ENCODE data around the gene FOXS1.
A peak's percentile ranks its signal among the peaks of the same experiment; 100 is the strongest.

FOXS1 gene

DNA sequence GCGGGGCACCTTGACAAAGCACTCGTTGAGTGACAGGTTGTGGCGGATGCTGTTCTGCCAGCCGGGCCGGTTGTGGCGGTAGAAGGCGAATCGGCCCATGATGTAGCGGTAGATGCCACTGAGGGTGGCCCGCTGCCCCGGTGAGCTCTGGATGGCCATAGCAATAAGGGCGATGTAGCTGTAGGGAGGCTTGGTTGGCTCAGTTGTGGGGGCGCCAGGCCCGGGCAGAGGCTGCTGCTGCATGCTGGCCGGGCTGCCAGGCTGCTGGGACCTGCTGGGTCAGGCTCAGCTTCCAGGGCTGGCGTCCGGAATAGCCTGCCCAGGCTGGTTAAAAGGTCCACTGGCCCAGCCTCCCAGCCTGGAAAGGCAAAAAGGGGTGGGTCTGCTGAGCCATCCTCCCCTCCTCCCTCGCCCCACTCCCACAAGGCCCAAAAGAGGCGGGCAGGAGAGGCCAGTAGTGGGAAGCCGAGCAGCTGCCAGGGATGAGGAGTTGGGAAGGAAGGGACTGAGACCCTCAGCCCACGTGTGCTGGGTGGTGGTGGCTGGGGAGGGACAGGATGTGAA lies at the start of gene FOXS1:
Gene FOXS1 (minus strand): TSS at position 305 of the 564 bp plus-strand sequence. CDS start 62 bp downstream, at position 243.
- no peak for DNase-seq (ENCODE audit: low read depth, low spot score)

DNA sequence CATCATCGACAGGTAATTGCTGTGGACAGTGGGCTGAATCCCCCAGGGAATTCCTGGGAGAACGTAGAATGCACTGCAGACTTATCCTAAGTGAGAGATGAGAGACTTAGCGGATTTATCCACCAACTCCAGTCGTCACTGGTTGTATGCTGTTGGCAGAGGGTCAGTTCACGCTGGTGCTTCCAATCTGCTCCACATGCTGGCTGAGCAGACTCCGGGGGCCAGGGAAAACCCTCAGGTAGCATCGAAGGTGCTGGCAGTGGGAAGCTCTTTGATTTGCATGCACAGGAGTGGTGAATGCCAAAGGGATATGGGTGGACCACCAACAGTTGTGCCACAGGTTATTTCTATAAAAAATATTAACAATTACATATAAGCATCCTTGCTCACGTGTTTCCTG lies 45.2 kb upstream of the FOXS1 start:
- no peak for DNase-seq (ENCODE audit: low read depth, low spot score)

GRCh38 chr20:31883829-31884228 lies 38.4 kb upstream of the FOXS1 start:
- no peak for DNase-seq (ENCODE audit: low read depth, low spot score)

GRCh38 chr20:31881945-31882344 lies 36.5 kb upstream of the FOXS1 start:
- DNase-seq (ENCODE audit: low read depth, low spot score), result no peak

GRCh38 chr20:31879143-31879987 lies 34.0 kb upstream of the FOXS1 start:
- DNase-seq (ENCODE audit: low read depth, low spot score), result peak; percentile 91

DNA sequence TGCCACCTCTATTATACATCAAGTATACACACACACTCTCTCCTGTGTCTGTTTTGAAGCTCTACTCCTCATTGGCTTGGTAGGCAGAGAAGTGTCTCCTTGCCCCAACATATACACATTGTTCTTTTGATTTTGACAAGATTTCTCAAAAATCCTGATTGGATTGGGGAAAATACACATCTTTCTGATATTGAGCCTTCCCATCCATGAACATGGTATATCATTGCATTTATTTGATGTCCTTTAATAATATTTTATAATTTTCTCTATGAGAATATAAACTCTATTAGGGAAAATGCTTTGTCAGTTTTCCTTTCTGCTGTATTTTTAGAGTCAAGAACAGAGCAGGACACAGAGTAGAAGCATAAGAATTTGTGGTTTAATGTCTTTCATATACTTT lies 32.3 kb upstream of the FOXS1 start:
- DNase-seq (ENCODE audit: low read depth, low spot score), result no peak

- DNase-seq (ENCODE audit: low read depth, low spot score), result no peak
These were observed 30.3 kb upstream of the FOXS1 start for GRCh38 chr20:31875671-31876070.

GRCh38 chr20:31872406-31872805 lies 27.0 kb upstream of the FOXS1 start:
- no peak for DNase-seq (ENCODE audit: low read depth, low spot score)

GRCh38 chr20:31871618-31871954 lies 26.2 kb upstream of the FOXS1 start:
- DNase-seq (ENCODE audit: low read depth, low spot score), result no peak

DNA sequence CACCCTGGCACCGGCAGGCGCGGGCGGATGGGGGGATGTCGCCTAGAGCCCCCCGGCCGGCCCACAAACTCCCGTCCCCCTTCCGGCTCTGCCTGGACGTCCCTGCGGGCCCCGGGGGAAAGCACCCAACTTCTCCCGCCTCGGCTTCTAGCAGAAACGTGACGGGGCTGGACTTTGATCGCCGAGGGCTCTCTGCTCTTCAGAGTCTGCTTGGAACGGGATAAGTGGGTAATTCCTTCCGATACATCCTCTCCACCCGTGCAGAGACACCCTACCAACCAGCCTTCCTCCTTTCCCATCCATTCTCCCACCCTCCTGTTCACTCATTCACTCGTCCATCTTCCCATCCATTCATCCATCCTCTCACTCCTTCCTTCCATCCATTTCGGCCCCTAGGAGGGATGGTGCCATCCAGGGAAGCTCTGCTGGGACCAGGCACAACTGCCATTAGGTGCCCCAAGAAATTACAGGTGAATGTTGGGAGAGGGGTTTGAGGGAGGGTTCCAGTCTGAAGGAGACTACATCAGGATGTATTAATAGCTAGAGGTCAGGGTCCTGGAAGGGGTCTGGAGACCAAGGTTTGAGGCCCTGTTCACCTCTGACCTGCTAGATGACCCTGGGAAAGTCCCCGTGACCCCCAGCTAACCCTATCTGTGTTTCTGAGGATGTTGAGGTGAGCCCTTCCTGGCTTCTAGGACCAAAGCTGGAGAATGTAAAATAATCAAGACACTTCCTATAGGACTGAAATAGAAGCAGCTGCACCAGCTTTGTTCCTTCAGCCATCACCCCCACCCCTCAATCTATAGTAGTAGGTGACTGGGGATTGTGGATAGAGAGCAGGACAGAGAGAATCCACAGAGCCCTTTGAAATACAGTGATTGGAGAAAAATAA lies 25.6 kb upstream of the FOXS1 start:
- no peak for DNase-seq (ENCODE audit: low read depth, low spot score)

- no peak for DNase-seq (ENCODE audit: low read depth, low spot score)
These were observed 24.7 kb upstream of the FOXS1 start, which contains the start of the genes DUSP15 and TTLL9 for GRCh38 chr20:31869942-31870725. TSS of gene DUSP15 (minus strand) at chr20:31870527. CDS start at chr20:31870337, 190 bp downstream. TSS of gene TTLL9 (plus strand) at chr20:31870634. CDS start at chr20:31871127, 493 bp downstream.

DNA sequence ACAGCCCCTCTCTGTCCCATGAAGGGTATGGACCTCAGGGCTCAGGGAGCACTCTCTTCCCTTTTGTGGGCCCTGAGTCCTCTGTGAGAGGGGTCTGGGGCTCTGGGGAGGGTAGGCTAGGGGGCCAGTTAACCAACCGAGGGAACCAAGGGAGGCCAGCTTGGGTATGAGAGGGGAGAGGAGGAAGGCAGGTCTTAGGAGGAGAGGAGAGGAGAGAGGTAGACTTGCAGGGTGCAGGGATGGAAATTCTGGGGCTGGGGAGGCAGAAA lies 24.2 kb upstream of the FOXS1 start:
- no peak for DNase-seq (ENCODE audit: low read depth, low spot score)

- no peak for DNase-seq (ENCODE audit: low read depth, low spot score)
These were observed 23.7 kb upstream of the FOXS1 start for GRCh38 chr20:31868853-31869672.

GRCh38 chr20:31866221-31866620 lies 20.8 kb upstream of the FOXS1 start:
- no peak for DNase-seq (ENCODE audit: low read depth, low spot score)

- DNase-seq (ENCODE audit: low read depth, low spot score), result no peak
These were observed 19.4 kb upstream of the FOXS1 start for GRCh38 chr20:31864521-31865400.

GRCh38 chr20:31863296-31864085 lies 18.1 kb upstream of the FOXS1 start:
- no peak for DNase-seq (ENCODE audit: low read depth, low spot score)

DNA sequence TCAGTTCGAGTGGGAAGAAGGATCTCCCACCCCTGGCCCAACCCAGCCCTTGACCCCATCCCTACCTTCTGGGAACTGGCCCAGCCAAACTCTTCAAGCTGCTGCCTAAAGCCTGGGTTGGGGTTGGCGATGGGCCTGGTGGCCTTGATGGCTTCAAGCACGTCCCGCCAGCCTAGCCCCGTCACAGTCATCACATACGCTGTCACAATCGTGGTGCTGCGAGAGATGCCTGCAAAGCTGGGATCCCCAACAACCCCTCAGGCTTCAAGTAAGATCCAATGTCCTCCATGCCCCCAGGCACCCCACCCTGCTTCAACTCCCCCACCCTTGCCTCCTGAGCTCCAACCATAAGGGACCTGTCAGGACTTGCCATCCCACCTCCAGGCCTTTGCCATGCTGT lies 17.1 kb upstream of the FOXS1 start:
- no peak for DNase-seq (ENCODE audit: low read depth, low spot score)

DNA sequence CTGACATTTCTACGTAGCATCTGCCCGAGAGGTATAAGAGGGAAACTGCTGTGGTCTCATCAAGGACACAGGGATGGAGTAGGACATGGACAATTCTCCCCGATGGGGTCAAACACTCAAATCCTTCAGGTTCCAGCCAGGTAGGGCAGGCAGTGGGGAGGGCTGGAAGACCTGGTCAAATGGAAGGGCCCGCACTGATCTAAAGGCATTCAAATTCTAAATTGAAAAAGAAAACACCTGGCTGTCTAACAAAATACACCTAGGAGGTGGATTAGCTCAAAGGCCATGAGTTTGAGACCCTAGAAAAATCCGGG lies 16.7 kb upstream of the FOXS1 start:
- DNase-seq (ENCODE audit: low read depth, low spot score), result no peak

Measured in iPS DF 19.7 (cell line).